Measurements from ENCODE around the gene VGLL2.

Gene VGLL2

GRCh38 chr6:117264369-117264691 is 1.0 kb upstream of the VGLL2 start:
- no peak overlapping the region for H3K4me2 ChIP-seq (ENCODE audit: low read length)
- H3K36me3 ChIP-seq (ENCODE audit: control insufficient read depth, low read length) = no peaks in the 10 kb centered on the region
- H3K27ac ChIP-seq (ENCODE audit: low read depth, low read length) = no peak overlapping the region
- no peaks in the 10 kb centered on the region for H3K4me1 ChIP-seq (ENCODE audit: control insufficient read depth, low read length)
- H3K79me2 ChIP-seq (ENCODE audit: control insufficient read depth, low read length) = no peaks in the 10 kb centered on the region
- H3F3A ChIP-seq (ENCODE audit: control insufficient read depth, insufficient read depth) = no peaks in the 10 kb centered on the region
- peaks cover 16% of the 10 kb centered on the region for H3K27me3 ChIP-seq (ENCODE audit: control insufficient read depth, low read length)
- no peaks in the 10 kb centered on the region for H3K9me3 ChIP-seq (ENCODE audit: control insufficient read depth, insufficient read depth, low read length)
- H3K9me2 ChIP-seq (replicated peaks; ENCODE audit: control insufficient read depth, low read length) = no peaks in the 10 kb centered on the region
- no peak overlapping the region for H3K4me3 ChIP-seq (ENCODE audit: low read length)
- TF ChIP-seq EZH2phosphoT487 (IDR thresholded peaks at IDR 0.05; ENCODE audit: borderline replicate concordance, low read length) = no peak
- no peaks in the 10 kb centered on the region for H4K20me1 ChIP-seq (ENCODE audit: control insufficient read depth, insufficient read depth, low read depth, low read length)

- H3K27ac ChIP-seq (ENCODE audit: low read depth, low read length) = no peak overlapping the region
- H3K4me1 ChIP-seq (ENCODE audit: control insufficient read depth, low read length) = no peaks in the 10 kb centered on the region
- H3K27me3 ChIP-seq (ENCODE audit: control insufficient read depth, low read length) = peaks cover 16% of the 10 kb centered on the region
- no peak overlapping the region for H3K4me2 ChIP-seq (ENCODE audit: low read length)
- no peaks in the 10 kb centered on the region for H3K9me3 ChIP-seq (ENCODE audit: control insufficient read depth, insufficient read depth, low read length)
- no peaks in the 10 kb centered on the region for H4K20me1 ChIP-seq (ENCODE audit: control insufficient read depth, insufficient read depth, low read depth, low read length)
- no peaks in the 10 kb centered on the region for H3F3A ChIP-seq (ENCODE audit: control insufficient read depth, insufficient read depth)
- H3K4me3 ChIP-seq (ENCODE audit: low read length) = no peak overlapping the region
- TF ChIP-seq EZH2phosphoT487 (IDR thresholded peaks at IDR 0.05; ENCODE audit: borderline replicate concordance, low read length) = no peak
- TF ChIP-seq CTCF (IDR thresholded peaks at IDR 0.05; ENCODE audit: low read depth, low read length, poor library complexity, severe bottlenecking) = no peak
- no peaks in the 10 kb centered on the region for H3K36me3 ChIP-seq (ENCODE audit: control insufficient read depth, low read length)
- H3K79me2 ChIP-seq (ENCODE audit: control insufficient read depth, low read length) = no peaks in the 10 kb centered on the region
- H3K9me2 ChIP-seq (replicated peaks; ENCODE audit: control insufficient read depth, low read length) = no peaks in the 10 kb centered on the region
Measured at GRCh38 chr6:117264692-117265409, 507 bp upstream of the VGLL2 start.

GRCh38 chr6:117266257-117267053 is 1.1 kb downstream of the VGLL2 start:
- Histone ChIP-seq H3K4me2 (ENCODE audit: low read length) (no peak overlapping the region), H3K4me3 (ENCODE audit: low read length) (no peak overlapping the region)

More at GRCh38 chr6:117266257-117267053, 1.1 kb downstream of the VGLL2 start:
- Histone ChIP-seq H3K27ac (ENCODE audit: low read depth, low read length) (no peak overlapping the region), H3F3A (ENCODE audit: control insufficient read depth, insufficient read depth) (no peaks in the 10 kb centered on the region), H3K4me1 (ENCODE audit: control insufficient read depth, low read length) (no peaks in the 10 kb centered on the region), H3K79me2 (ENCODE audit: control insufficient read depth, low read length) (no peaks in the 10 kb centered on the region), H3K9me2 (replicated peaks; ENCODE audit: control insufficient read depth, low read length) (no peaks in the 10 kb centered on the region), H3K27me3 (ENCODE audit: control insufficient read depth, low read length) (peaks cover 16% of the 10 kb centered on the region), H3K9me3 (ENCODE audit: control insufficient read depth, insufficient read depth, low read length) (no peaks in the 10 kb centered on the region), H4K20me1 (ENCODE audit: control insufficient read depth, insufficient read depth, low read depth, low read length) (no peaks in the 10 kb centered on the region), H3K36me3 (ENCODE audit: control insufficient read depth, low read length) (no peaks in the 10 kb centered on the region)
- TF ChIP-seq EZH2phosphoT487 (IDR thresholded peaks at IDR 0.05; ENCODE audit: borderline replicate concordance, low read length) (no peak), CTCF (IDR thresholded peaks at IDR 0.05; ENCODE audit: low read depth, low read length, poor library complexity, severe bottlenecking) (no peak)

All from DOHH2 (cell line).